Measurements from ENCODE around the gene MARCHF2.

MARCHF2 gene

GRCh38 chr19:8455018-8455417 is 41.9 kb downstream of the MARCHF2 start:
- DNase-seq, result no peak

- DNase-seq, result no peak
These were observed 43.0 kb downstream of the MARCHF2 start for GRCh38 chr19:8456064-8456463.

DNA sequence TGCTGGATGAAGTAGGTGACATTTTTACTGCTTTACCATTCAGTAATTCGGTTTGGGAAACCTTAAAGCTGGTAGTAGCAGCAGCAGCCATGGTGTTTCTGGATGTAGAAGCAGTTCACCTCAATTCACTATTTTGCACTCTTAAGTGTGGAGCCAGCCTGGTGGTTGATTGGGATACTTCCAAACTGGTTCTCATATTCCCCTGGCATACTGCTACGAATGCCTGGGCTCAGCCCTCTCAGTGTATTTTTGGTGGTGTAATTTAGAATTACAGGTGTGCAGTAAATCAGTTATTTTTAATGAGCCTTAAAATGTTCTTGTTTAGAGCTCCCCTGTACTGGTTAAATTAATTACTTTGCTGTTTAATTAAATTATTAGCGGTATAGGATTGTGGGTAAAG is 44.1 kb downstream of the MARCHF2 start:
- no peak for DNase-seq

DNA sequence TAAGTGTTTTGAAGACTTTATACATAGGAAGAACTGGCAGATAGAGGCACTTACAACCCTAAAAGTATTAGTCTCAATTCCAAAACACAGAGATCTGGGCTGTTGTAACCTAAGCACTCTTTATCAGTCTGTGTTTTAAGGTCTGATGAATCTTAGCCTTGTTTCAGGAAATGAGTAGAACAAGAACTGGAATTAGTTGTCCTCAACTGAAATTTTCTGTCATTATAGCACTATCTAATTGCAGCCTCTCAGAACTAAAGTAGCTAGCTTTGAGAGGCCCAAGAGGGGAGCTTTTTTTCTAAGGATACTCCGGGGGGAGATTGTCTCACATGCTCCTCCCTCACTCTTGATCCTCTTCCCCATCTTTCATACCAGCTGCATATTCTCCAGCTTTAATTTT is 44.7 kb downstream of the MARCHF2 start:
- no peak for DNase-seq

DNA sequence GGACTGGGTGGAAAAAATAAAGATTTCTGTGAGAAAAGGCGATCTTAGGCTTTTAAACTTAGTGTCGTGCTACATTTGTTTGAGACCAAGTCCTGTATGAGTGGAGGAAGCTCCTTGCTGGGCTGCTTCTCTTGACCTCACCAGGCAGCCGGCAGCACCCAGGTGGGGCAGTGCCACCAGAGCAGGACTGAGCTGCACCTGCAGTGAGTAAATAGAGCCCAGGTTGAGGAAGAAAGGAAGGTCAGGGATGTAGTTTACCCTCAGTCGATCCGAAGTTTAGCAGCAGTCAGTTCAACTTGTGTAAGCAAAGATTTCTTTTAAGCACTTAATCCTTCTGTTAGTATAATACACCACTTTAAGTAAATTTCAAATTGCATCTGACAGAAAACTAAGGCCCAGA is 45.3 kb downstream of the MARCHF2 start:
- no peak for DNase-seq

DNA sequence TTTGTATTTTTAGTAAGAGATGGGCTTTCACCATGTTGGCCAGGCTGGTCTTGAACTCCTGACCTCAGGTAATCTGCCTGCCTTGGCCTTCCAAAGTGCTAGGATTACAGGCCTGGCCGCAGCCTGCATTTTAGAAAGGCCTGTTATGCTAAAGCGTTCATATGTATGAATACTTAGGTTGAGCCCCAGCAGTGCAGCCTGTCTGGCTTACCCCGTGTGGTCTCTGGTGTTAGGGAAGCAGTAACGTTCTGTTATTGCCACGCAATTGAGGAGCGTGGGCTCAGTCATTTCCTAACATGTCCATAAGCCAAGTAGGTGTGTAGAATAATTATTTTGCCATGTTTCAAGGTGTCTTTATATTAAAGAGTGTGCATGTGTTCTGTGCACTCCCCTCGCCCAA is 46.0 kb downstream of the MARCHF2 start:
- no peak for DNase-seq

DNA sequence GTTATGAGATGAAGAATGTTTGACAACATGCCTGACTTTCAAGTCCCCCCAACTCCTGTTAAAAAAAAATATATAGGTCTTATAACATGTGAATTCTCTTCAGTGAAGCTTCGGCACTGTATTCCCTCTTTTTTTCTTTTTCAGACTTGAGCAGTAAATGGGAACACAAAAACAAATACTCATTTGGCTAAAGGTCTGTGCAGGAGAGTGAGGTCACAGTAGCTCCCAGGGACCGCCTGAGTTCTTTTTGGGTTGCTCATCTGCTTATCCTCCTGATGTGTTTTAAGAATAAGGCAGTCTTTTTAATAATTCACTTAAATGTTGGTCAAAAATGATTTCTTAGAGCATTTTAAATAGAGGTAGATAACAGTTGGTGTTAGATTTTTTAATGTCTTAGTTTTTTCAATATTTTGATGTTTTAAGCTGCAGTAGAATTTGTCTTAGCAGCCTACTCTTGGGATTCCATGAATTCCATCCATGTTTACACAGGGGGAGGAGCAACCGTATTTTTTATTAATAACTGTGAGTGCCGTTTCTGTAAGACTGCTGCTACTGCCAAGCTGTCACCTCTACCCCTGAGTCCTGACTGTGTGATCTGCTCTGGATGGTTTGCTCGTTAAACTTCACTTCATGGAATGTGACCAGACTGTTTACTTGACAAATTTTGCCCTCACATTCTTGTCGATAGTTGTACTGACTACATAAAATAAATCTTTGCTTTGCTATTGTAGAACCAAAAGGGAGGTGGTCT is 46.6 kb downstream of the MARCHF2 start:
- no peak for DNase-seq

- no peak for DNase-seq
These were observed 47.6 kb downstream of the MARCHF2 start for GRCh38 chr19:8460516-8461298.

GRCh38 chr19:8461376-8461775 is 48.3 kb downstream of the MARCHF2 start:
- DNase-seq, result no peak

DNA sequence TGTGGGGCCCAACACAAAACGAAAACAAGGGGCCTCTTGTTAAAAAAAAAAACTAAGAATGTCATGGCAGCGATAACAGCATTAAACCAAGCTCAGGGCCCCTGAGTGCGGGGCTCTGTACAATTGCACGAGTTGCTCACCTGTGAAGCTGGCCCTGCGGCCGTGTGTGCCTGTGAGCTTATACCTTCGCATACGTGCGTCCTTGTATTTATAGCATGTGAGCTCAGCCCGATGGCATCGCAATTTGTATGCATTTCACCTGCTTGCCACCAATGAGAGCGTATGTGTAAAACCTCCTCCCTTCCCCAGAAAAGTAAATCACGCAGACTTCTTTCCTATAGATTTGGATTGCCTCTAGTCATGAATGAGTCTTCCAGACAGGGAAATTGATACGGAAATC is 48.8 kb downstream of the MARCHF2 start:
- no peak for DNase-seq

DNA sequence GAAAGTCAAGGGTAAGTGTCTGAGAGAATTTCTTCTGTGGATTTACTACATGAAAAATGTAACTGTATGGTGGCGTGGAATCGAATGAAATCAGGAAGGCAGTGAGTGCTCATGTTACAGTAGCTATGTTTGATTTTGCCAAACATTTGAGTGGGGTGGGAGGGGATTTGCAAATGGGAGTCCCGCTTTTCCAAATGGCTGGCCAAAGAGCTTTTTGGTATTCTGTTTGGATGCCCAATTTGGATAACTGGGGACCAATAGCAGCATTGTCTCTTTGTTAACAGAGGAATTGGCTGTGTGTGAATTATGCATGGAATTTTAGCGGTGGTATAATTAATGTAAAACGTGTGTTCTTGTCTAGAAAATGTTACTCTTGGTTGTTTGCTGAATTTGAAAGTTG is 49.5 kb downstream of the MARCHF2 start:
- no peak for DNase-seq

GRCh38 chr19:8463365-8463764 is 50.3 kb downstream of the MARCHF2 start:
- no peak for DNase-seq

GRCh38 chr19:8466018-8466417 is 52.9 kb downstream of the MARCHF2 start:
- no peak for DNase-seq

DNA sequence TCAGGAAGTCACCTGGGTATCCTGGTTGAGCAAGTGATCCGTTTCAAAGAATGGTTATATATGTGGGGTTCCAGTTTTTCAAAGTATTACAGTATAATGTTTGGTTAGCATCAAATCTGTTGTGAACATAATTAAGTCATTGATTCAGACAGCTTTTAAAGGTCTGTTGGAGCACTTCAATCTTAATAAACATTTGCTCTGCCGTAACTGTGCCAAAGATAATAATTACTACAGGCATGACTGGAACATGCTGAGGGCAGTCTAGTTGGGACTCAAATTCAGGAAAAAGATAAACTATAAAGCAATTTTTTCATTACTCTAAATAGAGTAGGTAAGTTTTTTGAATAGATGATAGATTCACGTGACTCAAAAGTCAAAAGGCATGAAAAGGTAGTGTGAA is 55.0 kb downstream of the MARCHF2 start:
- DNase-seq, result no peak

DNA sequence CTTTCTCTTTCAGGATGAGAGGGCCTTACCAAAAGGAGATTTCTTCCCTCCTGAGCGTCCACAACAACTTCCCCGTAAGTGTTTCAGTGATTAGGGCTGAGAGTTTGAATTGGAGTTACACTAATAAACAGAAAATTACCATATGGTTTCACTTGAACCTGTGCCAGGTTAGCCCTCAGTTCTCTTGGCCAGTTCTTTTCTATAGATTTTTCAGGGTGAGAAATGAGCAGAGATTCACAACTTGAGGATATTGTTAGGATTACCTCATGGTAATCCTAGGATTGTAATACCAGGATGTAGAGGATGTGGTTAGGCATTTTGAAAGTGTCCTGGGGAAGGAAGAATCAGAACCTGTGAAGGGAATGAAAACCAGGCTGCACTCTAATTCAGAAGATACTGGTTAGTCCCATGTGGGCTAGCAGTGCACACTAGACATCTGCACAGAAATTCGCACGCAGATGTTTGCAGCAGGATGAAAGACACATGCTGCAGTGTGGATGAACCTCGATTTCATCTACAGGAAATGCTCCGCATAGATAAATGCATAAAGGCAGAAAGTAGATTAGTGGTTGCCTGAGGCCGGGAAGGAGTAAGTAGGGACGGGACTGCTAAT is 55.8 kb downstream of the MARCHF2 start:
- no peak for DNase-seq

GRCh38 chr19:8469613-8470368 is 56.7 kb downstream of the MARCHF2 start:
- DNase-seq, result no peak

DNA sequence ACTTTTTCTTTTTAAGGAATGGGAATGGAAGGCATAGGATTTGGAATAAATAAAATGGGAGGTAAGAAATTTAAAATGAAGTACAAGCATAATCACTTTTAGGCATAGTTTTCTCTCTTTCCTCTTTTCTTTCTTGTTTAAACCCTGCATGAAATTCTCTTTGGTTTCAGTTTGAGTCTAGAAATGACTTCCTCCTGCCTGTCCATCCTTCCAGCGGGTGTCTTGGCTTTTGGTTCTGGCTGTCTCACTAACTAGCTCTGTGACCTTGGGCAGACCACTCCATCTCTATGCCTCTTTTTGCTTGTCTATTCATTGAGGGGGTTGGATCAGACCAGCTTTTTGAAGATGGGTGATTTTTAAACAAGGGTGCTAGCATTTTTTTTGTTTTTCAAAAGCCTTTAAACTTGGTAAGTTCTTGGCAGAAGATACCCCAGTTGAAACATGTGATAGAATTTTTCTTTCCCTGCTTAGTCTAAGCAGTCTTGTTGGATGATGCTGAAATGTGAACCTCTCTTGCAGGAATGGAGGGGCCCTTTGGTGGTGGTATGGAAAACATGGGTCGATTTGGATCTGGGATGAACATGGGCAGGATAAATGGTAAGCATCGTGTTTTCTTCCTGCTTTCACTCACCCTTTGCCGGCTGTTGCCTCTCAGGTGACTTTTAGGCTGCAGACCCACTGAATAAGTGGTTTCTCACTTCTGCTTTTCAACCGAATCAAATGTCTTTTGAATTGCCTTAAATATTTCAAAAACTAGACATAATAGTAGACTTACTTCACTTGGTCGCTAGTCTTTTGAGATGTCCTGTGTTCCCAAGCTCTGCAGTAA is 60.8 kb downstream of the MARCHF2 start:
- no peak for DNase-seq

GRCh38 chr19:8475005-8475404 is 61.9 kb downstream of the MARCHF2 start:
- DNase-seq, result no peak

DNA sequence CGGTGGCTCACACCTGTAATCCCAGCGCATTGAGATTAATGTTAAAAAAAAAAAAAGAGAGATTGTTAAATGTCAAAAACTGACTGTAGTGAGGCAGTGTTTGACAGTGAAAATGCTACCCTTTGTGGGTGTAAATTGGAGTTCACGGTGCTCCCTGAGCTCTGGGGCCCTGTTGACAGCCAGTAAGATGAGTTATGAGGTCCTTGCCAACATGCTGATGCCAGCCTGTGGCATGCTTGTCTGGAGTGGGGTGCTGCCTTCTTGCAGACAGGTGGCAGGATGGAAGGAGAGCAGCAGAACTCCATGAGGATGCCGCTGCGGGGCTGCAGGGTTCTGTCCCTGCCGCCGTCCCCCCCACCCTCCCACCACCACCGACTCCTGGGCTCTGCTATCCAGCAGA is 63.4 kb downstream of the MARCHF2 start:
- no peak for DNase-seq

DNA sequence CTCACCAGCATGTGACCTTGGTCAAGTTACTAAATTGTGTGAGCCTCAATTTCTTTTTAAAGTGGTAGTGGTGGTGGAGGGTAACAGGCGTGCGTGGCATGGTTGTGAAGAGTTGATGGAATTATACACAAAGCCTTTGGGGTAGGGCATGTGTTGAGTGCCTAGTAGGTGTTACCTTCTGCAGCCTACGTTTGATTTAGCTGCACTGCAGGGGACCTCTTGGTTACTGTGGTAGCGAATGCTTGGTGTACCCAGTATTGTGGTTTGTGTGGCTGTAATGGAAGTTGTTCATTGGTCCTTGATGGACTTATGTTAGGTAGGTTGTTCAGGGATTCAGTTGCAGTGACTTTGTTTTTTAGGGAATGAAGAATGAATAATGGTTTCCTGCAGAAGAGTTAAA is 64.8 kb downstream of the MARCHF2 start:
- DNase-seq, result no peak

DNA sequence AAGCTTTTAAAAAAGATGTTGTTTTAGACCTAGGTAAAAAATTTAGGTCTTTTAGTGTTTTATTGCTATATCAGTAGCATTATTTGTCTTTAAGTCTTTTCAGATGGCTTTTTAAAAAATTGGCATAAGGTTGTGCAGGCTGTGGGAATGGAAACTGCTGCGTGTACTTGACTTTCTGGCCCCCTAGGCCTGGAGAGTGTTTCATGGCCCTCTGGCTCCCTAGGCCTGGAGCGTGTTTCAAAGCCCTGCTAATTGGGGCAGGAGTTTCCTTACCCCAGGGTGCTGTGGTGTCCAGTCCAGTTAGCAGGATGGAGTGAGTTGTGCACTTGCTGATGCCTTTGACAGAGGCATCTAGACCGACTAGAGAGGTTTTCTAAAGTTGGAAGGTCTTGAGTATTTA is 65.5 kb downstream of the MARCHF2 start:
- no peak for DNase-seq

DNA sequence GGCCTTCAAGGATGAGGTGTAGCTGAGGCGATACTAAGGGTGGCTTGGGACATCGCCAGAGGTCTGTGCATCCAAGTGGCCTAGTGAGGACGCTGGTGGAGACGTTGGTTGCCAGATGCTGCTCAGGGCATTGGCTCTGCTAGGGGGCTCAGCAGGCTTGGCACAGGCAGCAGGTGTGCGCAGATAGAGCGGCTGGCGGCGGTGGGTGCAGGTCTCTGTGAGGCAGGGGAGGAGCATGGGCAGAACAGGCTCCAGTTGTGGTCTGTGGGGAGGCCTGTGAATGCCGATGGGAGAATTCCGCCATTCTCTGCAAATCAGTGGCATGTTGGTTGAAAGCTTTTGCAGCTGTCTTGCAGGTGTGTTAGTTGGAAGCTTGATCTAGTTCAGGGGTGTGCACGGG is 68.1 kb downstream of the MARCHF2 start:
- DNase-seq, result no peak

Data from stimulated activated CD4-positive, alpha-beta T cell treated with anti-CD3 and anti-CD28 coated beads, Interleukin-4, amount 100 ng/mL, for 4 hours (primary cell).